Stimulated activated CD4-positive, alpha-beta T cell treated with anti-CD3 and anti-CD28 coated beads, Interleukin-1b, Interleukin-23, amount 100 ng/mL, for 48 hours (primary cell): Measurements from ENCODE around the gene IGSF9B.

ENCODE experiments used
- DNase-seq: peaks from one replicate; pipeline ENCODE4 v3.0.0-alpha.2; 2020

The IGSF9B gene

GRCh38 chr11:133898031-133898769 lies 58.6 kb downstream of the IGSF9B start:
- DNase-seq: no peak

- no peak for DNase-seq
Measured at GRCh38 chr11:133897331-133897650, 59.5 kb downstream of the IGSF9B start.

DNA sequence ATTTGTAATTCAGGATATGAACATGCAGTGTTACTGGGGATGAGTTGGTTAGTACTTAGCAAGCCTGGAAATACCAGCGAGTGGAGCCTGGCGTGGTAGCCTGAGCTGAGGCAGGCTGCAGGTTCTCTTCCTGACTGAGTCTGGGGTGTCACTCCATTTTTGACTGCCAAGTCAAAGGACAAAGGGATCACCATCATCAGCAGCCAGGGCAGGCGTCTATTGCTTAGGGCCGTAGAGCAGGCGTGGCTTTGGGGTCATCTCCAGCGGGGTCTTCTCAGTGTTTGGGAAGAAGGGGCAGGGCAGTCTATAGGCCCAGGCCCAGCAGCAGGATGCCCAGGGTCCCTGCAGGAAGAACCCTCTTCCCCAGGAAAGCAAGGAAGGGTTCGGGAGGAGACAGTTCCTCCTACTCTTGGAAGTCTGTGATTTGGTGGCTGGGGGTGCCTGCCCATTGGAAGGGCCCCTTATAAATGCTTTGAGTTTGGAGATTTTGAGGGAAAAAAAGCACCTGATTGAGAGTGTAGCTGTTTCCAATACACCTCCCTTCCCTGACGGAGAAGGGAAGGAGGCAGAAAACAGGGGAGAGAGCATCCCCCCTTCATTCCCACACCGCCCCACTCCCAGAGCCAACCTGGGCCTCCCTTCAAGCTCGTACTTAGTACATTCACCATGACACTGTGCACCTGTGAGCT lies 60.0 kb downstream of the IGSF9B start:
- no peak for DNase-seq

- no peak for DNase-seq
Measured at GRCh38 chr11:133896028-133896427, 60.7 kb downstream of the IGSF9B start.

GRCh38 chr11:133895551-133895950 lies 61.2 kb downstream of the IGSF9B start:
- no peak for DNase-seq

- no peak for DNase-seq
Measured at GRCh38 chr11:133895061-133895479, 61.7 kb downstream of the IGSF9B start.

- no peak for DNase-seq
Measured at GRCh38 chr11:133893381-133893780, 63.4 kb downstream of the IGSF9B start.

DNA sequence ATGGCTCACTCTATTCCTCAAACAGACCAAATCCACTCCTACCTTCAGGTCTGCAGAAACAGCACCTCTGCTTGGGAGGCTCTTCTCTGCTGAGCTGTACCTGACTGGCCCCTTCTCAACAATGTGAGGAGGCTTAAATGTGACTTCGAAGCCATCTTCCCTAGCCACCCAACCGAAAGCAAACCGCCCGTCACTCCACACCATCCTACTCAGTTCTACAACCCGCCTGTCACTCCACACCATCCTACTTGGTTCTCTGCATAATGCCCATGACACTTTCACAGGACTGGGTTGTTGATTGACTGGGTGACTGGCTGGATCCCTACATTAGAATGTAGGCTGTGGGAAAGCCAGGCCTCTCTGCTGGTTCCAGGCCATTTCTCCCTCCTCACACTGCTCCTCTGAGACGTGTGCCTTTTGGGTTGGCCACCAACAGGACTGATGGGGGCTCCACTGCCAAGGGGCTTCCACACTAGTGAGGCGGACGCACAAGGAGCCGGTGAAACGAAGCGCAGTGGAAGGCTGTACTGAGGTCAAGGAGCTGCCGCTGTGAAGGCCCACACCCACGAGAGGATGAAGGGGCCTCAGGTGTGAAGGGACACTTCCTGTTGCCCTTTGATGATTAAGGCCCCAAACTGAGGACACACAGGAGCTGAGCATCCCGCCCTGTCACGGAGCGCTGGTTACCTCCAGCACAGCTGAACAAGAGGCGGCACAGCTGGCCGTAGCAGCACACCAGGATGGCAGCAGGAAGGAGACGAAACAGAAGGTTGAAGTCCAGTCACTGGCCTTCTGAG lies 64.0 kb downstream of the IGSF9B start:
- DNase-seq: no peak

DNA sequence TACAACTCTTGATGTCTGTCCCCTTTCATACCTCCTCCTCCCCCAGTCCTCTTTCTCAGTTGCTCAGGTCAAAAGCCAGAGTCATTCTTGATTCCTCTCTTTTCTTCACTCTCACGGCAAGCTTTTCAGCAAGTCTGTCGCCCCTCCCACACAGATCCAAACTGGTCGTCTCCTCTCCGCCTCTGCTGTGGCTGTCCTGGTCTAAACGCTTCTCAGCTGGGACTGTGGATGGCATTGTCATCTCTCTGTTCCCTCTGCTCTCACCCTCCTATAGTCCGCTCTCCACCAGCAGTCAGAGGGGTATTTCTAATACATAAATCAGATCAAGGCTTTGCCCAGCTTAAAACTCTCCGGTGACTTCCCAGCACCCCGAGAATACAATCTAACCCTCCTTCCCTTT lies 64.6 kb downstream of the IGSF9B start:
- DNase-seq: no peak

DNA sequence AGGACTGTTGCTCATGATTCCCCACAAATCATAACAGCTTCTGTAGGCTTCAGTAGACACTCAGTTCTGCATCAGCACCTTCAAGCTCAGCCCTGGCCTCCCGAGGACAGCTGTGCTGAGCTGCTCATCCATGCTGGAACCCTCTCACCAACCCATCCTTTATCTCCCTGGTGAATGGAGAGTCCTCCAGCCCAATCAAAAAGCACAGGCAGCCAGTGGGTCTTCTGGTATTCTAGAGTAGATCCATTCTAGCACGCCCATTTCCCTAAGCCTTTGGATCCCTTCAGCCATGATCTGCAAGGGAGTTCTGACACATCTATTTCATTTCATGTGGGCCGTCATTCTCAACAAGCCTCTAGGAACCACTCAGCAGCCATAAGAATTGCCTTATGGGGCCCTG lies 66.9 kb downstream of the IGSF9B start:
- DNase-seq: no peak

DNA sequence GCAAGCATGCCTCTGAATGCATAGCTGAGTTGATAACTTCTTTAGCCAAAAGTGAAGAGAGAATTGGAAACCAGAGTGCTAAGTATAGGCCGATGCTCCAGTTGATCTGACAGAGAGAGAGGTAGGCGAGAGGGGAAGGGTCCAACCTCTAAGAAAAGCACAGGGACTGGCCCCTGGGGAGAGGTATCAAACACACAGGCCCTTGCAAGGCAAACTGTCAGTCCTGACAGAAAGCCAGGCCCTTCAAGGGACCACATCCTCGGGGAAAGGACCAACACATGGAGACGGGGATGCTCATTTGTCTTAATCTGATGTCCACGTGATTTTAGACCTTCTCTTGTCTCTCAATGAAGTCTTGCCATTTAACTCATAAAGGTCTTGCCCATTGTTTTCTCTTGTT lies 67.6 kb downstream of the IGSF9B start:
- no peak for DNase-seq

GRCh38 chr11:133887692-133888332 lies 69.0 kb downstream of the IGSF9B start:
- DNase-seq: no peak

DNA sequence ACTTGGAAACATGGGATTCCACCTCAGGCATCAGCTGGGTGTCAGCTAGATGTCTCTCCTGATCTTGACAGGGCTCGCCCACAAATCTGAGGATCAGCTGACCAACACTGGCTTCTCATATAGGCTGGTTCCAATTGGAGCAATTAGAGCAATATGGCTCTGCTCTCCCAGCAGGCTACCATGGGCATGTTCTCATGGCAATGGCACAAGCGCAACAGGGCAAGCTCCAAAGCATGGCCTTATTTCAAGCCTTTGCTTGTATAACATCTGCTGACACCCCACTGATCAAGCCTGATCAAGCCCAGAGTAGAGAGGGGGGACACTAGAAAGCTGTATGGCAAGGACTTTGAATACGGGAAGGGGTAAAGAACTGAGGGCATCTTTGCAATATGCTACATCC lies 70.7 kb downstream of the IGSF9B start:
- no peak for DNase-seq

GRCh38 chr11:133872160-133872559 lies 84.6 kb downstream of the IGSF9B start:
- DNase-seq: no peak

DNA sequence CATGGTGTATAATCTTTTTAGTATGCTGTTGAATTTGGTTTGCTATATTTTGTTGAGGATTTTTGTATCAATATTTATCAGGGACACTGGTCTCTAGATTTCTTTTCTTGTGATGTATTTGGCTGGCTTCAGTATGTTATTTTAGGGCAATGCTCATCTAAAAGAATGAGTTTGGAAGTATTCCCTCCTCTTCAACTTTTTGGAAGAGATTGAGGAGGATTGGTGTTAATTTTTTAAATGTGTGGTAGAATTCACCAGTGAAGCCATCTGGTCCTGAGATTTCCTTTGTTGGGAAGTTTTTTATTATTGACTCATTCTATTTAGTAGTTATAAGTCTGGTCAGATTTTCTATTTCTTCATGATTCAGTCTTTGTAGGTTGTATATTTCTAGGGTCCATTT lies 89.3 kb downstream of the IGSF9B start:
- no peak for DNase-seq

GRCh38 chr11:133865466-133865865 lies 91.3 kb downstream of the IGSF9B start:
- no peak for DNase-seq

GRCh38 chr11:133864756-133865155 lies 92.0 kb downstream of the IGSF9B start:
- DNase-seq: no peak

- DNase-seq: no peak
Measured at GRCh38 chr11:133860151-133860550, 96.6 kb downstream of the IGSF9B start.
